B cell (primary cell): ENCODE measurements around the gene KIF15.

Experiments
- EZH2 ChIP-seq: IDR thresholded peaks from 2 replicates; pipeline ENCODE4 v1.6.1; 2012; ENCODE audit warnings: borderline replicate concordance, low read depth, mild to moderate bottlenecking, moderate library complexity, low read length; ENCODE audit not compliant: insufficient read depth, poor library complexity, severe bottlenecking
- TF ChIP-seq, protein P1 (sequence below): fragments of 200-600 bp; IDR thresholded peaks from one replicate; pipeline ENCODE4 v1.8.0; 2022; ENCODE audit warnings: antibody characterized with exemption, mild to moderate bottlenecking

- TF ChIP-seq, protein P1, sequence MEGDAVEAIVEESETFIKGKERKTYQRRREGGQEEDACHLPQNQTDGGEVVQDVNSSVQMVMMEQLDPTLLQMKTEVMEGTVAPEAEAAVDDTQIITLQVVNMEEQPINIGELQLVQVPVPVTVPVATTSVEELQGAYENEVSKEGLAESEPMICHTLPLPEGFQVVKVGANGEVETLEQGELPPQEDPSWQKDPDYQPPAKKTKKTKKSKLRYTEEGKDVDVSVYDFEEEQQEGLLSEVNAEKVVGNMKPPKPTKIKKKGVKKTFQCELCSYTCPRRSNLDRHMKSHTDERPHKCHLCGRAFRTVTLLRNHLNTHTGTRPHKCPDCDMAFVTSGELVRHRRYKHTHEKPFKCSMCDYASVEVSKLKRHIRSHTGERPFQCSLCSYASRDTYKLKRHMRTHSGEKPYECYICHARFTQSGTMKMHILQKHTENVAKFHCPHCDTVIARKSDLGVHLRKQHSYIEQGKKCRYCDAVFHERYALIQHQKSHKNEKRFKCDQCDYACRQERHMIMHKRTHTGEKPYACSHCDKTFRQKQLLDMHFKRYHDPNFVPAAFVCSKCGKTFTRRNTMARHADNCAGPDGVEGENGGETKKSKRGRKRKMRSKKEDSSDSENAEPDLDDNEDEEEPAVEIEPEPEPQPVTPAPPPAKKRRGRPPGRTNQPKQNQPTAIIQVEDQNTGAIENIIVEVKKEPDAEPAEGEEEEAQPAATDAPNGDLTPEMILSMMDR: no peak
- TF ChIP-seq EZH2: no peak
Measured at GRCh38 chr3:44782891-44783290, 21.3 kb downstream of the KIF15 start.
